Progenitor cell of endocrine pancreas (in vitro differentiated cells): ENCODE measurements around the gene PARVB. TPM values are rescaled to one million over a fixed set of nuclear protein-coding genes. Genes with fewer than 3 reads are reported as not detected.
A peak's percentile ranks its signal among the peaks of the same experiment; 100 is the strongest.

ENCODE experiments used
- DNase-seq: peaks from one replicate; pipeline ENCODE4 v3.0.0; 2021; ENCODE audit warnings: low spot score; ENCODE audit not compliant: unreplicated experiment
- H3K27ac Mint-ChIP-seq: 2 replicates; pipeline ENCODE4 v1.8.0; 2021; ENCODE audit warnings: mild to moderate bottlenecking, moderate library complexity, mixed read lengths
- H3K27me3 Mint-ChIP-seq: 2 replicates; pipeline ENCODE4 v1.8.0; 2021; ENCODE audit warnings: mixed read lengths
- H3K36me3 Mint-ChIP-seq: 2 replicates; pipeline ENCODE4 v1.8.0; 2022; ENCODE audit warnings: mixed read lengths; ENCODE audit not compliant: insufficient read depth
- H3K4me1 Mint-ChIP-seq: 2 replicates; pipeline ENCODE4 v1.8.0; 2021; ENCODE audit warnings: low read depth, mixed read lengths
- H3K4me3 Mint-ChIP-seq: 2 replicates; pipeline ENCODE4 v1.8.0; 2021; ENCODE audit warnings: low read depth, mild to moderate bottlenecking, moderate library complexity, mixed read lengths
- H3K9me3 Mint-ChIP-seq: 2 replicates; pipeline ENCODE4 v1.8.0; 2021; ENCODE audit warnings: low read depth, mixed read lengths
- CTCF ChIP-seq: fragments of 200-600 bp; sonication (generic); IDR thresholded peaks from one replicate; pipeline ENCODE4 v1.5.0; 2021; ENCODE audit warnings: antibody characterized with exemption, mild to moderate bottlenecking; ENCODE audit not compliant: unreplicated experiment
- long read RNA-seq: library from polyadenylated mRNA; unstranded; transcript quantifications from one replicate; pipeline ENCODE4 v2.0.0, GENCODE V29; 2020
- total RNA-seq: library from RNA; stranded (reverse); gene quantifications from 2 replicates; pipeline ENCODE4 v1.2.1, GENCODE V29; 2021

Gene PARVB, protein sequence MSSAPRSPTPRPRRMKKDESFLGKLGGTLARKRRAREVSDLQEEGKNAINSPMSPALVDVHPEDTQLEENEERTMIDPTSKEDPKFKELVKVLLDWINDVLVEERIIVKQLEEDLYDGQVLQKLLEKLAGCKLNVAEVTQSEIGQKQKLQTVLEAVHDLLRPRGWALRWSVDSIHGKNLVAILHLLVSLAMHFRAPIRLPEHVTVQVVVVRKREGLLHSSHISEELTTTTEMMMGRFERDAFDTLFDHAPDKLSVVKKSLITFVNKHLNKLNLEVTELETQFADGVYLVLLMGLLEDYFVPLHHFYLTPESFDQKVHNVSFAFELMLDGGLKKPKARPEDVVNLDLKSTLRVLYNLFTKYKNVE
- total RNA-seq: 10.6 and 11.8 TPM in 2 replicates
- long read RNA-seq: 0 reads

GRCh38 chr22:44024288-44024921, at the start of gene PARVB:
Gene PARVB, plus strand, starts transcription at chr22:44024302. Its CDS starts 38 bp downstream, at chr22:44024340.
- Mint-ChIP-seq H3K9me3 (no peaks in the 10 kb centered on the region), H3K4me1 (peaks cover 6% of the 10 kb centered on the region), H3K27me3 (peaks cover 32% of the 10 kb centered on the region), H3K27ac (peak within 1 kb of the TSS; percentile 73), H3K4me3 (peak within 1 kb of the TSS; percentile 76), H3K36me3 (no peaks in the 10 kb centered on the region)
- TF ChIP-seq CTCF: no peak
- peak; percentile 17 for DNase-seq

- no peak for TF ChIP-seq CTCF
- Mint-ChIP-seq H3K36me3 (peaks cover 17% of the 10 kb centered on the region), H3K9me3 (no peaks in the 10 kb centered on the region), H3K4me3 (no peak overlapping the region), H3K4me1 (peaks cover 5% of the 10 kb centered on the region), H3K27me3 (no peaks in the 10 kb centered on the region), H3K27ac (no peak overlapping the region)
- no peak for DNase-seq
Observed at GRCh38 chr22:43975041-43975440, 49.1 kb upstream of the PARVB start.

- peaks cover 22% of the 10 kb centered on the region for H3K36me3 Mint-ChIP-seq
Observed at GRCh38 chr22:43976861-43977795, 47.0 kb upstream of the PARVB start.

DNA sequence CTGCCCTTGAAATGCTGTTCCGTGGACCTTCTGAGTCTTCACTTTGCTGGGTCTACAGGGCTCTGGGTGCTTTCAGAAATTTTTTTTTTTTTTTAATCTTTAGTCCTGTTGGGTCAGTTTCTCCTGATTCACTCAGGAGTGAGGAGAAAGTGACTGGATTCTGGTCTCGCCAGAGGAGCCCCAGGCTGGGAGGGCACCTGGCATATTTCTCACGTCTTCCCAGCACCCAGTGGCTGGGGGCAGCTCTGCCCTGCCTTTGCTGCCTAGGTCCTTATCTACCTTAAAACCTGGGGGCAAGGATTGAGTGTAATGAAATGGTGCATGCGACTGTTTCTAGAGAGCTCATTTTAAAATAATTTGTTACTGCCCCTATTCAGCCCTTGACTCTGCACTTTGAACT, 45.5 kb upstream of the PARVB start:
- H3K36me3 Mint-ChIP-seq: peaks cover 23% of the 10 kb centered on the region

More at GRCh38 chr22:43976861-43977795, 47.0 kb upstream of the PARVB start:
- no peaks in the 10 kb centered on the region for H3K9me3 Mint-ChIP-seq
- DNase-seq: no peak
- H3K4me3 Mint-ChIP-seq: no peak overlapping the region
- no peaks in the 10 kb centered on the region for H3K27me3 Mint-ChIP-seq
- H3K4me1 Mint-ChIP-seq: peaks cover 7% of the 10 kb centered on the region
- no peak overlapping the region for H3K27ac Mint-ChIP-seq
- TF ChIP-seq CTCF: no peak

More for the DNA sequence above, 45.5 kb upstream of the PARVB start:
- H3K27ac Mint-ChIP-seq: no peak overlapping the region
- peaks cover 7% of the 10 kb centered on the region for H3K4me1 Mint-ChIP-seq
- TF ChIP-seq CTCF: no peak
- no peak overlapping the region for H3K4me3 Mint-ChIP-seq
- no peak for DNase-seq
- H3K9me3 Mint-ChIP-seq: no peaks in the 10 kb centered on the region
- H3K27me3 Mint-ChIP-seq: no peaks in the 10 kb centered on the region
